ENCODE results near the gene TAF5. TPM values are rescaled to one million over a fixed set of nuclear protein-coding genes. Genes with fewer than 3 reads are reported as not detected.

The TAF5 gene
- total RNA-seq = 1.9 and 2.4 TPM in 2 replicates

DNA sequence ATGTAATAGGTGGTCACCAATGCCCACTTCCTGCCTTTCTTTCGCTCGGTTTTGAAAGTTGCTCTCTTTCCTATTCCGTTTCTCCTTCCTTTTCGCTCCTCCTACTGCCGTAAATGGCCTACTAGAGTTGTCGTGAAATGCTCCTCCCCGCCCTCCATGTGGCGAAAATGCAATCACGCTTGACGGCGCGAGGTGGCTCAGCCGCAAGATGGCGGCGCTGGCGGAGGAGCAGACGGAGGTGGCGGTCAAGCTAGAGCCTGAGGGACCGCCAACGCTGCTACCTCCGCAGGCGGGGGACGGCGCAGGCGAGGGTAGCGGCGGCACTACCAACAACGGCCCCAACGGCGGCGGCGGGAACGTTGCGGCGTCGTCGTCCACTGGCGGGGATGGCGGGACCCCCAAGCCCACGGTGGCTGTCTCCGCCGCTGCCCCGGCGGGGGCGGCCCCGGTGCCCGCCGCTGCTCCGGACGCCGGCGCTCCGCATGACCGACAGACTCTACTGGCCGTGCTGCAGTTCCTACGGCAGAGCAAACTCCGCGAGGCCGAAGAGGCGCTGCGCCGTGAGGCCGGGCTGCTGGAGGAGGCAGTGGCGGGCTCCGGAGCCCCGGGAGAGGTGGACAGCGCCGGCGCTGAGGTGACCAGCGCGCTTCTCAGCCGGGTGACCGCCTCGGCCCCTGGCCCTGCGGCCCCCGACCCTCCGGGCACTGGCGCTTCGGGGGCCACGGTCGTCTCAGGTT, at the start of gene TAF5:
Gene TAF5, plus strand, starts transcription at position 195 of the 737 bp plus-strand sequence. Its CDS starts 14 bp downstream, at position 209.

DNA sequence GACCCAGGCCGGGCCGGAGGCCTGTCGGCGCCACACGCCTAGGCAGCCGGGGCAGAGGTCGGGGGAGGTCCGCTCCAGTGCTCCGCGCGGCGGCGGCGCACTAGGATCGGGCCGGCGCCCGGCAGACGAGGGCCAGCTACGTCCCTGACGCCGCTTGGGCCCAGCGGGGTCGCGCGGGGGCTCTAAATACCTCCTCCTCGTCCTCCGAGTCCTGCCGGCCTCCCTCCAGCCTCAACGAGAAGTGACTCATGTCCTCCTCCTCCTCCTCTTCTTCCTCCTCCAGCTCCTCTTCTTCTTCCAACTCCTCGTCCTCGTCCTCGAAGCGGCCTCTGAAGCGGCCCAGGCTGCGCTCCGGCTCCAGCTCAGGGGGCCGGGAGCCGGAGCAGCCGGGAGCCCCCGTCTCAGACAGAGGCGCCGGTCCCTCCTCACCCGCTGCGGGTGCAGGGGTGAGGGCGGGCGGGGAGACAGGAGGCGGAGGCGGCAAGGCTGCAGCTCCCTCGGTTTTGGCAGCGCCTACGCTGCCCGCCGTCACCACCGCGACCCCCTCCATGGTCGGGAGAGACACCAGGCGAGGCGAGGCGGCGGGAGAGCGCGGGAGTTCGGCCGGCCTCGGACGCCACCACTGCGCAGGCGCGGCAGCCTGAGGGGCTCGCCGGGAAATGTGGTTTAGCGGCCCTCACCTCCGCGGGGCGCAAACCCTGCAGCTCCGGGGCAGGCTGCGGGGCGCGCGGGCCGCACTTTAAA, 17.1 kb upstream of the TAF5 start, which contains the start of gene PCGF6:
Gene PCGF6, minus strand, starts transcription at position 624 of the 744 bp plus-strand sequence. Its CDS starts 74 bp downstream, at position 550.

DNA sequence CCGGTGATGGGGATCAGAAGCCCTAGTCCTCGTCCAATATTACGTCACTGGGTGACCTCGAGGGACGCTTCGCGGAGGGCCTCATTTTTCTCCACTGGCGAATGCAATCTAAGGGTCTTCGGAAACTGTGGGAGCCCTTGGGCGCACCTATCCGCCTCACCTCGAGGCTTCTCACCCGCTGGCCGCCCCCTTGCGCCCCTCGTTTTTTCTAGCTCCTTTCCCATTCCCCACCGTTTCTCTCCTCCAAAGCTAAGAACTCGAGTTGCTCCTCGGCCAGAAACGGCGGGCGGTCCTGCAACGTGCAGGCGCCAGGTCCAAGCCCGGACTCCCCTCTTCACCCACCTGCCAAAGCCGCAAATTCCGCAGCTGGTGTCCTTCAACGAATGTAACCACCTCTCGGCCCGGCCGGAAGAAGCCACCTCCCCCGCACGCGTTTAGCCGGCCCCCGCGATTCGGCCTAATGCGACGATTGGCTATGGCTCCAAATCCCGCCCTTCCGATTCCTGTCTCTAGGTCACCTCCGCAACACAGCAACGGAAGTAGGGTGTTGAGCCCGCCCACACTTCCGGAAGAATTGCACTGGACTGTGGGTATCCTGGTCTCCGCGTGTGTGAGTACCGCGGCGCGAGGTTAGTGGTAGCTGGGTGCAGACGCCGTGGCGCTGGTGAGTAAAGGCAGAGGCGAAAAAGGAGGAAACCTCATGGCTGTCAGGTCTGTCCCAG, 28.5 kb downstream of the TAF5 start, which contains the start of the genes ATP5MK and PDCD11:
Gene ATP5MK, minus strand, starts transcription at position 409 of the 722 bp plus-strand sequence. CDS start 4,018 bp downstream, outside the sequence.
Gene PDCD11, plus strand, starts transcription at position 560 of the 722 bp plus-strand sequence. CDS start 1,801 bp downstream, outside the sequence.

Other genes with a start within 250 kb of the TAF5 start
- 58.8 and 66.5 TPM in 2 replicates for gene NT5C2, start 174.7 kb upstream of the TAF5 start, total RNA-seq
- 0.16 TPM in 1 of 2 replicates, not detected in the other for gene RPEL1, start 122.1 kb upstream of the TAF5 start, total RNA-seq
- 12.8 and 13.0 TPM in 2 replicates for gene INA, start 90.8 kb upstream of the TAF5 start, total RNA-seq
- gene PCGF6, start 16.8 kb upstream of the TAF5 start, total RNA-seq = 10.4 and 11.8 TPM in 2 replicates
- 116 and 154 TPM in 2 replicates for gene ATP5MK, start 28.5 kb downstream of the TAF5 start, total RNA-seq
- gene PDCD11, start 28.6 kb downstream of the TAF5 start, total RNA-seq = 30.4 and 36.7 TPM in 2 replicates
- 51.1 and 61.2 TPM in 2 replicates for gene CALHM2, start 84.4 kb downstream of the TAF5 start, total RNA-seq
- not detected in 2 replicates for gene CALHM1, start 90.9 kb downstream of the TAF5 start, total RNA-seq
- gene CALHM3, start 111.3 kb downstream of the TAF5 start, total RNA-seq = not detected in 2 replicates
- gene NEURL1, start 125.7 kb downstream of the TAF5 start, total RNA-seq = 0.12 and 0.16 TPM in 2 replicates